OCI-LY3 (cell line): Measurements from ENCODE around the gene PPP1R12B.

ENCODE experiments used
- CTCF ChIP-seq: fragments of 200-600, 300-600 bp; sonication (generic); IDR thresholded peaks from 2 replicates; pipeline ENCODE4 v1.5.1; 2014; ENCODE audit warnings: antibody characterized with exemption, low read length, low read depth
- EZH2phosphoT487 ChIP-seq: fragments of 200-600 bp; shearing (Covaris generic); IDR thresholded peaks from 2 replicates; pipeline ENCODE4 v1.6.1; 2018; ENCODE audit warnings: antibody characterized with exemption, mixed run types, low read depth

- TF ChIP-seq CTCF (no peak), EZH2phosphoT487 (no peak)
Observed at GRCh38 chr1:202638019-202638700, 289.7 kb downstream of the PPP1R12B start.
